HAP-1 (cell line): Measurements from ENCODE around the gene JCAD.

Experiments used
- DNase-seq, 2 experiments: peaks; one replicate each; pipeline ENCODE4 v3.0.0-alpha.2; 2016 to 2020; ENCODE audit warnings: low spot score in 2 of 2
- H3K27me3 ChIP-seq: fragments of 250-450 bp; sonication (Bioruptor Pico); 2 replicates; pipeline ENCODE4 v1.5.1; 2020; ENCODE audit warnings: low read depth, mild to moderate bottlenecking, moderate library complexity
- H3K36me3 ChIP-seq: fragments of 250-450 bp; sonication (Bioruptor Pico); replicated peaks from 2 replicates; pipeline ENCODE4 v1.5.1; 2020; ENCODE audit warnings: mild to moderate bottlenecking
- H3K4me1 ChIP-seq: fragments of 250-450 bp; sonication (Bioruptor Pico); 2 replicates; pipeline ENCODE4 v1.5.1; 2020; ENCODE audit warnings: mild to moderate bottlenecking
- H3K4me3 ChIP-seq: fragments of 250-450 bp; sonication (Bioruptor Pico); 2 replicates; pipeline ENCODE4 v1.5.1; 2020; ENCODE audit warnings: mild to moderate bottlenecking, moderate library complexity
- H3K9me3 ChIP-seq: fragments of 250-450 bp; sonication (Bioruptor Pico); 2 replicates; pipeline ENCODE4 v1.5.1; 2020; ENCODE audit warnings: mild to moderate bottlenecking, moderate library complexity
- in situ Hi-C: fragments of 300-500 bp; cut with MboI; formaldehyde crosslinking; loops from 3 replicates; pipeline ENCODE4 v1.14.3; 2020; ENCODE audit warnings: low sequenced_read_pairs, inconsistent platforms, mixed read lengths

JCAD gene

GRCh38 chr10:30047924-30048531 lies 11.4 kb downstream of the JCAD start:
- Histone ChIP-seq H3K27me3 (no peaks in the 10 kb centered on the region), H3K4me1 (no peaks in the 10 kb centered on the region), H3K9me3 (no peaks in the 10 kb centered on the region), H3K36me3 (no peaks in the 10 kb centered on the region), H3K4me3 (no peak overlapping the region)
- DNase-seq = no peak
- in situ Hi-C loops = no loop called here

GRCh38 chr10:30047430-30047829 lies 12.0 kb downstream of the JCAD start:
- H3K9me3 ChIP-seq = no peaks in the 10 kb centered on the region
- H3K4me1 ChIP-seq = no peaks in the 10 kb centered on the region
- H3K27me3 ChIP-seq = no peaks in the 10 kb centered on the region
- H3K4me3 ChIP-seq = no peak overlapping the region
- no peaks in the 10 kb centered on the region for H3K36me3 ChIP-seq
- in situ Hi-C loops = no loop called here
- DNase-seq = no peak

- Histone ChIP-seq H3K4me3 (no peak overlapping the region), H3K27me3 (no peaks in the 10 kb centered on the region), H3K9me3 (no peaks in the 10 kb centered on the region), H3K36me3 (no peaks in the 10 kb centered on the region), H3K4me1 (no peaks in the 10 kb centered on the region)
- in situ Hi-C loops = no loop called here
- DNase-seq = no peak
Observed at GRCh38 chr10:30046476-30046875, 12.9 kb downstream of the JCAD start.

GRCh38 chr10:30045961-30046360 lies 13.4 kb downstream of the JCAD start:
- in situ Hi-C loops = no loop called here
- Histone ChIP-seq H3K9me3 (no peaks in the 10 kb centered on the region), H3K4me3 (no peak overlapping the region), H3K27me3 (no peaks in the 10 kb centered on the region), H3K4me1 (no peaks in the 10 kb centered on the region), H3K36me3 (no peaks in the 10 kb centered on the region)
- no peak for DNase-seq

GRCh38 chr10:30043476-30044270 lies 15.7 kb downstream of the JCAD start:
- H3K9me3 ChIP-seq = no peaks in the 10 kb centered on the region
- H3K36me3 ChIP-seq = no peaks in the 10 kb centered on the region
- no peak overlapping the region for H3K4me3 ChIP-seq
- in situ Hi-C loops = no loop called here
- no peaks in the 10 kb centered on the region for H3K4me1 ChIP-seq
- no peak for DNase-seq
- H3K27me3 ChIP-seq = no peaks in the 10 kb centered on the region

- no peaks in the 10 kb centered on the region for H3K9me3 ChIP-seq
- H3K36me3 ChIP-seq = no peaks in the 10 kb centered on the region
- H3K27me3 ChIP-seq = no peaks in the 10 kb centered on the region
- no peaks in the 10 kb centered on the region for H3K4me1 ChIP-seq
- H3K4me3 ChIP-seq = no peak overlapping the region
- DNase-seq = no peak
- in situ Hi-C loops = no loop called here
Observed at GRCh38 chr10:30042820-30043219, 16.6 kb downstream of the JCAD start.

- no peaks in the 10 kb centered on the region for H3K4me1 ChIP-seq
- H3K36me3 ChIP-seq = no peaks in the 10 kb centered on the region
- DNase-seq = no peak
- no peaks in the 10 kb centered on the region for H3K9me3 ChIP-seq
- in situ Hi-C loops = no loop called here
- no peaks in the 10 kb centered on the region for H3K27me3 ChIP-seq
- H3K4me3 ChIP-seq = no peak overlapping the region
Observed at GRCh38 chr10:30041196-30042105, 17.9 kb downstream of the JCAD start.

- Histone ChIP-seq H3K9me3 (no peaks in the 10 kb centered on the region), H3K36me3 (no peaks in the 10 kb centered on the region), H3K4me1 (no peaks in the 10 kb centered on the region), H3K27me3 (no peaks in the 10 kb centered on the region), H3K4me3 (no peak overlapping the region)
- in situ Hi-C loops = no loop called here
- no peak for DNase-seq
Observed at GRCh38 chr10:30040597-30040996, 18.8 kb downstream of the JCAD start.

GRCh38 chr10:30039988-30040387 lies 19.4 kb downstream of the JCAD start:
- Histone ChIP-seq H3K4me3 (no peak overlapping the region), H3K36me3 (no peaks in the 10 kb centered on the region), H3K9me3 (no peaks in the 10 kb centered on the region), H3K4me1 (no peaks in the 10 kb centered on the region), H3K27me3 (no peaks in the 10 kb centered on the region)
- DNase-seq = no peak
- in situ Hi-C loops = no loop called here

GRCh38 chr10:30039567-30039966 lies 19.8 kb downstream of the JCAD start:
- no peak for DNase-seq
- Histone ChIP-seq H3K27me3 (no peaks in the 10 kb centered on the region), H3K36me3 (no peaks in the 10 kb centered on the region), H3K4me3 (no peak overlapping the region), H3K4me1 (no peaks in the 10 kb centered on the region), H3K9me3 (no peaks in the 10 kb centered on the region)
- in situ Hi-C loops = no loop called here

- Histone ChIP-seq H3K9me3 (no peaks in the 10 kb centered on the region), H3K4me3 (no peak overlapping the region), H3K4me1 (no peaks in the 10 kb centered on the region), H3K36me3 (no peaks in the 10 kb centered on the region), H3K27me3 (no peaks in the 10 kb centered on the region)
- no peak for DNase-seq
- in situ Hi-C loops = no loop called here
Observed at GRCh38 chr10:30038781-30039536, 20.4 kb downstream of the JCAD start.

GRCh38 chr10:30037620-30038336 lies 21.6 kb downstream of the JCAD start:
- in situ Hi-C loops = no loop called here
- H3K36me3 ChIP-seq = no peaks in the 10 kb centered on the region
- no peak overlapping the region for H3K4me3 ChIP-seq
- no peaks in the 10 kb centered on the region for H3K4me1 ChIP-seq
- no peak for DNase-seq
- H3K27me3 ChIP-seq = no peaks in the 10 kb centered on the region
- H3K9me3 ChIP-seq = no peaks in the 10 kb centered on the region

GRCh38 chr10:30036811-30037210 lies 22.6 kb downstream of the JCAD start:
- H3K4me3 ChIP-seq = no peak overlapping the region
- in situ Hi-C loops = no loop called here
- no peaks in the 10 kb centered on the region for H3K27me3 ChIP-seq
- H3K36me3 ChIP-seq = no peaks in the 10 kb centered on the region
- H3K4me1 ChIP-seq = no peaks in the 10 kb centered on the region
- DNase-seq = no peak
- H3K9me3 ChIP-seq = no peaks in the 10 kb centered on the region
